GM12878 (cell line): Measurements from ENCODE around the gene LRP1. TPM values are rescaled to one million over a fixed set of nuclear protein-coding genes. Genes with fewer than 3 reads are reported as not detected.

Experiments
- ATAC-seq: fragments of 200-7000 bp; cut with Tn5 transposase; 3 replicates; pipeline ENCODE4 v1.9.1; 2020; ENCODE audit warnings: mild to moderate bottlenecking, moderate library complexity
- BruUV-seq: library from RNA; stranded (reverse); fragments of 400-500 nt; replicated peaks from 2 replicates; lab custom pipeline; 2021; lab: Mats Ljungman, UMichigan
- CTCF ChIA-PET: fragments of 300-600 bp; sonication (Branson Sonifier 250); formaldehyde crosslinking; extraction: SDS; loops from one replicate; lab custom pipeline; 2021; ENCODE audit warnings: inconsistent platforms; lab: Yijun Ruan, JAX
- POLR2A ChIA-PET: fragments of 350-600 bp; formaldehyde crosslinking; extraction: SDS; loops from one replicate; lab custom pipeline; 2021; ENCODE audit warnings: inconsistent platforms; lab: Charles Lee
- RAD21 ChIA-PET: fragments of 300-600 bp; sonication (Branson Sonifier 250); formaldehyde crosslinking; loops from one replicate; lab custom pipeline; 2023; ENCODE audit warnings: antibody characterized with exemption; ENCODE audit not compliant: unreplicated experiment; lab: Charles Lee
- SMC1A ChIA-PET: fragments of 300-600 bp; sonication (Branson Sonifier 250); formaldehyde crosslinking; loops from one replicate; lab custom pipeline; 2023; ENCODE audit not compliant: unreplicated experiment, uncharacterized antibody; lab: Charles Lee
- DNase-seq: peaks from one replicate; pipeline ENCODE4 v3.0.0-alpha.2; 2011; ENCODE audit warnings: low read depth, low spot score
- FAIRE-seq: peaks from 3 replicates; lab custom pipeline; 2011; peaks lifted over from hg19 to GRCh38; lab: Jason Lieb, UNC
- H2AFZ ChIP-seq: 2 replicates; pipeline ENCODE4 v1.6.0; 2011; ENCODE audit warnings: low read depth, low read length, control low read depth; ENCODE audit not compliant: control insufficient read depth
- H3K27ac ChIP-seq: 2 replicates; pipeline ENCODE4 v1.5.1; 2011; ENCODE audit warnings: control low read depth; ENCODE audit not compliant: control insufficient read depth, insufficient read depth
- H3K27me3 ChIP-seq, 2 experiments: replicated peaks in 1 of 2; 2 replicates each; pipeline versions ENCODE4 v1.6.0 to v1.6.1; 2011; ENCODE audit warnings: low read length in 1 of 2; ENCODE audit not compliant: control insufficient read depth in 2 of 2, insufficient read depth in 2 of 2
- H3K36me3 ChIP-seq, 2 experiments: 2 replicates each; pipeline ENCODE4 v1.5.1; 2011; ENCODE audit warnings: low read length in 1 of 2; ENCODE audit not compliant: control insufficient read depth in 2 of 2, insufficient read depth in 2 of 2
- H3K4me1 ChIP-seq: 2 replicates; pipeline ENCODE4 v1.6.1; 2011; ENCODE audit warnings: mild to moderate bottlenecking, low read length, moderate library complexity, mixed read lengths; ENCODE audit not compliant: control insufficient read depth, insufficient read depth
- H3K4me2 ChIP-seq: 2 replicates; pipeline ENCODE4 v1.6.0; 2011; ENCODE audit warnings: control low read depth; ENCODE audit not compliant: control insufficient read depth, insufficient read depth
- H3K4me3 ChIP-seq: fragments of 200-600 bp; sonication (generic); 2 replicates; pipeline ENCODE4 v1.5.1; 2016
- H3K79me2 ChIP-seq: 2 replicates; pipeline ENCODE4 v1.6.0; 2011; ENCODE audit warnings: low read length; ENCODE audit not compliant: control insufficient read depth, insufficient read depth
- H3K9ac ChIP-seq: 2 replicates; pipeline ENCODE4 v1.8.0; 2011; ENCODE audit warnings: low read length, control low read depth, mixed read lengths; ENCODE audit not compliant: control insufficient read depth, insufficient read depth
- H3K9me3 ChIP-seq: replicated peaks from 3 replicates; pipeline ENCODE4 v1.5.1; 2011; ENCODE audit warnings: mild to moderate bottlenecking, low read length; ENCODE audit not compliant: control insufficient read depth, insufficient read depth
- H4K20me1 ChIP-seq: 2 replicates; pipeline ENCODE4 v1.6.0; 2011; ENCODE audit not compliant: control insufficient read depth, insufficient read depth
- POLR2A ChIP-seq: IDR thresholded peaks from 2 replicates; pipeline ENCODE4 v1.6.1; 2011; ENCODE audit warnings: low read depth, mild to moderate bottlenecking, low read length
- POLR2AphosphoS5 ChIP-seq: IDR thresholded peaks from 2 replicates; pipeline ENCODE4 v1.6.1; 2011; ENCODE audit warnings: mild to moderate bottlenecking, low read length, inconsistent platforms
- SMAD5 ChIP-seq: IDR thresholded peaks from 2 replicates; pipeline ENCODE4 v1.6.1; 2016; ENCODE audit warnings: antibody characterized with exemption, low read depth
- SMC3 ChIP-seq: IDR thresholded peaks from 2 replicates; pipeline ENCODE4 v1.6.1; 2011; ENCODE audit warnings: low read length, improper control_type of control experiment, borderline replicate concordance
- WGBS: methylation state at CpG from one replicate; pipeline ENCODE4 v1.1.6; 2016; ENCODE audit warnings: low lambda C conversion rate; ENCODE audit not compliant: insufficient replicate concordance, insufficient coverage; ENCODE audit errors: missing lambda C conversion rate; 5-methylcytosine and 5-hydroxymethylcytosine counted together
- in situ Hi-C: fragments of 300-500 bp; cut with MboI; formaldehyde crosslinking; loops from 9 replicates; pipeline ENCODE4 v1.14.3; 2018; ENCODE audit warnings: mixed read lengths
- intact Hi-C: fragments of 100-400 bp; cut with micrococcal nuclease; formaldehyde crosslinking; loops from one replicate; pipeline ENCODE4 v1.14.2; 2022; ENCODE audit not compliant: unreplicated experiment
- polyA plus RNA-seq, 11 experiments: library from polyadenylated mRNA; depleted of rRNA in 4 of 11; unstranded in 6 of 11; stranded (reverse) in 5 of 11; fragments of >200 nt; fragmentation: Nextera tagmentation in 4 of 11; fragmentation: Illumina TruSeq in 1 of 11; extraction: Ambion mirVana in 4 of 11; extraction: Trizol in 1 of 11; gene quantifications; 1 replicate in 1 of 11; 2 replicates in 10 of 11; pipeline versions ENCODE4 v1.2.1 to v1.2.3, GENCODE V29; 2011 to 2016; ENCODE audit warnings: inconsistent platforms in 2 of 11, missing spikeins in 2 of 11, low read depth in 1 of 11
- total RNA-seq, 4 experiments: library from RNA; depleted of rRNA in 3 of 4; stranded (reverse); fragments of >200 nt in 3 of 4; fragmentation: Illumina TruSeq in 1 of 4; extraction: Trizol in 1 of 4; gene quantifications; 2 replicates each; pipeline versions ENCODE4 v1.2.1 to v1.2.3, GENCODE V29; 2013 to 2021

The LRP1 gene
- total and polyA plus RNA-seq, 10 of the 15 experiments (the other 5 are each of a cell fraction or from before 2014, with no cell fraction given): under 0.01 to 1.1 (median 0.20) TPM; not detected in 2

DNA sequence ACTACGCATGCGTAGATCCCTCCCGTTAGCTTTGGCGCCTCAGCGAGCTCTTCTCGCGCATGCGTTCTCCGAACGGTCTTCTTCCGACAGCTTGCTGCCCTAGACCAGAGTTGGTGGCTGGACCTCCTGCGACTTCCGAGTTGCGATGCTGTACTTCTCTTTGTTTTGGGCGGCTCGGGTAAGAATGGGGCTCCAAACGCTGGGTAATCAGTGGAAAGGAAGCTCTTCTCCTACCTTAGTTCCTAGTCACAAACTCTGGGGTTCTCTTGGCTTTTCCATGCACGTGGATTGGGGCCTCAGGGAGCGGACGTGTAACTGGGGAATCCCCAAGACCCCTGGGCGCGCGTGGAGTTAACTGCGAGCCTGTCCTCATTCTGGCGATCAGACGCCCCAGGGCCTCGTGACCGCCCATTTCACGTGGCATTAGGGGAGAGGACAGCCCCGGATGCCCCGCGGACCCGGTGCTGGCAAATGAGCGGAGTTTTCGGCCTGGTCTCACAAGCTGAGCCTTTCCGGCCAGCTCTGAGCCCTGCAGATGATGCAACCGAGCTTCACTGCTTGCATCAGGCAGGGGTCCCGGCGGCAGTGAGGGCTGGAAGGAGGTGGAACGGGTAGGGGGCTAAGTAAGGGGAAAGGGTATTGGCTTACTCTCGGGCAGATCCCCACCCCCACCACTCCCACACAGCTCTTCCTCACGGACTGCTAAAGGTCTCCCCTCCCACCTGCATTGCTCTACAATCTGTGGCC, 101.5 kb downstream of the LRP1 start, which contains the start of gene SHMT2 (continued):
- TF ChIP-seq POLR2AphosphoS5 (peak; percentile 78), SMAD5 (peak; percentile 67; the same call in 1 of the 2 replicates)

- ChIA-PET POLR2A (interaction anchor here (0.6 to 2.6 kb wide), 5 partner anchors 10 to 119 kb away, joined by 3 to 15 read pairs (median 5); partner anchors contain the start of gene STAT6), SMC1A (interaction anchor here (0.6 to 2.5 kb wide), 8 partner anchors 9 to 250 kb away, joined by 3 to 36 read pairs (median 10); partner anchors contain the start of gene STAT6), CTCF (interaction anchor here (1.4 to 7.8 kb wide), 6 partner anchors 10 to 228 kb away, joined by 4 to 202 read pairs (median 14); partner anchors contain the start of gene INHBE), RAD21 (interaction anchor here (1.3 to 3.1 kb wide), 6 partner anchors 9 to 228 kb away, joined by 4 to 36 read pairs (median 10); a partner anchor contains a TSS)
- TSS peak; percentile 80 for BruUV-seq
- in situ Hi-C loops (no loop called here), intact Hi-C loops (no loop called here)
- ATAC-seq: no peak
- no peaks in the 10 kb centered on the region for H4K20me1 ChIP-seq
- H2AFZ ChIP-seq: no peak overlapping the region
- H3K27me3 ChIP-seq: peaks cover 0 to 4% of the 10 kb centered on the region in 2 experiments; a peak in 1 of 4 replicates
- H3K9ac ChIP-seq: peak overlapping the region; percentile 97
- peaks cover 23 to 28% of the 10 kb centered on the region in 2 experiments for H3K36me3 ChIP-seq
- H3K4me3 ChIP-seq: peak overlapping the region; percentile 79
- peak overlapping the region; percentile 93 for H3K27ac ChIP-seq
- TF ChIP-seq POLR2A (peak; percentile 32; the same call in 1 of the 2 replicates), SMC3 (no peak)
- H3K4me2 ChIP-seq: peak overlapping the region; percentile 99
- no peaks in the 10 kb centered on the region for H3K9me3 ChIP-seq
- no peak for FAIRE-seq
- peaks cover 22% of the 10 kb centered on the region for H3K79me2 ChIP-seq
- peaks cover 28% of the 10 kb centered on the region for H3K4me1 ChIP-seq
- no peak for DNase-seq
- 5% methylated on average over 10 of the region's 10 CpGs for WGBS
Observed at GRCh38 chr12:57230381-57231155, 102.3 kb downstream of the LRP1 start.
